ENCODE results near the gene FXYD1. TPM values are rescaled to one million over a fixed set of nuclear protein-coding genes. Genes with fewer than 3 reads are reported as not detected.

FXYD1 gene
- total RNA-seq, 4 donors from 2014 or later, result 10.6 to 29.2 TPM; not detected in 2

DNA sequence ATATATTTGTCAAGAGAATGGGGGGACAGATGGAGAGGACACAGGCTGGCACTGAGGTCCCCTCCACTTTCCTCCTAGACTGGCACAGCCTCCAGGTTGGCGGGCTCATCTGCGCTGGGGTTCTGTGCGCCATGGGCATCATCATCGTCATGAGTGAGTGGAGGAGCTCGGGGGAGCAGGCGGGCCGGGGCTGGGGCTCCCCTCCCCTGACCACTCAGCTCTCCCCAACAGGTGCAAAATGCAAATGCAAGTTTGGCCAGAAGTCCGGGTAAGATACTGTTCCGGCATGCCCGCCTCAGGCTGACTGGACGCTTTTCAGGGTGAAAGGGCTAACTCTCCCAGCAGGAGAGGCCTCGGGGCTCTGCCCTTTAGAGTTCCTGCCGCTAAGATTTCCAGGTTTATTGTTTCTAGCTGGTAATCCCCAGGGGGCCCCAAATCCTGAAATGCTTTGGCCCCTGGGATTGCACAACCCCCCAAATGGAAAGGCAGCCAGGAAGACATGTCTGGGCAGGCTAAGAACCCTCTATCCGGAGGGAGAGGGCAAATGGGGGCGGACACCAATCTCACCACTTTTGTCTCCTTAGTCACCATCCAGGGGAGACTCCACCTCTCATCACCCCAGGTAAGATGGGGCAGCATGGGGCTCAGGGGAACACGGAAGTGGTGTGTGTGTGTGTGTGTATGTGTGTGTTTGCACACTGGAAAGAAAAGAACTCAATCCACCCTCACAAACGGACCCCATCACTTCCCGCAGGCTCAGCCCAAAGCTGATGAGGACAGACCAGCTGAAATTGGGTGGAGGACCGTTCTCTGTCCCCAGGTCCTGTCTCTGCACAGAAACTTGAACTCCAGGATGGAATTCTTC, 15.7 kb upstream of the FXYD1 start:
- intact Hi-C loops (cut with DNase I; ENCODE audit: low total_unique reads) (no loop called here), in situ Hi-C loops (cut with MboI; ENCODE audit: low pct_ligation_motif_present in 1 of 4, low pct_unique_long_range_greater_than_20kb in 1 of 4, low sequenced_read_pairs in 3 of 4) (no loop called here)
- Histone ChIP-seq H3K27ac (peak overlapping the region; percentile 88 to 95 (median 91)), H3K36me3 (no peaks in the 10 kb centered on the region), H3K27me3 (no peaks in the 10 kb centered on the region), H3K9me3 (no peaks in the 10 kb centered on the region), H3K4me3 (no peak overlapping the region), H3K4me1 (peaks cover 10 to 79% (median 59%) of the 10 kb centered on the region in 4 donors)
- TF ChIP-seq POLR2A (IDR thresholded peaks at IDR 0.05) (no peak), EP300 (IDR thresholded peaks at IDR 0.05; ENCODE audit: low read depth) (no peak), POLR2AphosphoS5 (IDR thresholded peaks at IDR 0.05) (peak in 1 of 3 donors; percentile 3)
- TF ChIP-seq, protein P1, sequence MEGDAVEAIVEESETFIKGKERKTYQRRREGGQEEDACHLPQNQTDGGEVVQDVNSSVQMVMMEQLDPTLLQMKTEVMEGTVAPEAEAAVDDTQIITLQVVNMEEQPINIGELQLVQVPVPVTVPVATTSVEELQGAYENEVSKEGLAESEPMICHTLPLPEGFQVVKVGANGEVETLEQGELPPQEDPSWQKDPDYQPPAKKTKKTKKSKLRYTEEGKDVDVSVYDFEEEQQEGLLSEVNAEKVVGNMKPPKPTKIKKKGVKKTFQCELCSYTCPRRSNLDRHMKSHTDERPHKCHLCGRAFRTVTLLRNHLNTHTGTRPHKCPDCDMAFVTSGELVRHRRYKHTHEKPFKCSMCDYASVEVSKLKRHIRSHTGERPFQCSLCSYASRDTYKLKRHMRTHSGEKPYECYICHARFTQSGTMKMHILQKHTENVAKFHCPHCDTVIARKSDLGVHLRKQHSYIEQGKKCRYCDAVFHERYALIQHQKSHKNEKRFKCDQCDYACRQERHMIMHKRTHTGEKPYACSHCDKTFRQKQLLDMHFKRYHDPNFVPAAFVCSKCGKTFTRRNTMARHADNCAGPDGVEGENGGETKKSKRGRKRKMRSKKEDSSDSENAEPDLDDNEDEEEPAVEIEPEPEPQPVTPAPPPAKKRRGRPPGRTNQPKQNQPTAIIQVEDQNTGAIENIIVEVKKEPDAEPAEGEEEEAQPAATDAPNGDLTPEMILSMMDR (IDR thresholded peaks at IDR 0.05), result no peak
- no peak for DNase-seq
- WGBS, 2 donors (ENCODE audit: low coverage in 1 of 2), result 78% methylated on average over 18 of the region's 19 CpGs; no CpG with 5 or more reads in 1 of the 2 donors

DNA sequence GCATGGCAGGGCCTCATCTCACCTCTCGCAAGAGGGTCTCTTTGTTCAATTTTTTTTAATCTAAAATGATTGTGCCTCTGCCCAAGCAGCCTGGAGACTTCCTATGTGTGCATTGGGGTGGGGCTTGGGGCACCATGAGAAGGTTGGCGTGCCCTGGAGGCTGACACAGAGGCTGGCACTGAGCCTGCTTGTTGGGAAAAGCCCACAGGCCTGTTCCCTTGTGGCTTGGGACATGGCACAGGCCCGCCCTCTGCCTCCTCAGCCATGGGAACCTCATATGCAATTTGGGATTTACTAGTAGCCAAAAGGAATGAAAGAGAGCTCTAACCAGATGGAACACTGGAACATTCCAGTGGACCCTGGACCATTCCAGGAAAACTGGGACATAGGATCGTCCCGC, 15.1 kb upstream of the FXYD1 start:
- intact Hi-C loops (cut with DNase I; ENCODE audit: low total_unique reads), result no loop called here
- DNase-seq, result peak; percentile 71
- in situ Hi-C loops (cut with MboI; ENCODE audit: low pct_ligation_motif_present in 1 of 4, low pct_unique_long_range_greater_than_20kb in 1 of 4, low sequenced_read_pairs in 3 of 4), result no loop called here
- Histone ChIP-seq H3K4me1 (peaks cover 13 to 86% (median 61%) of the 10 kb centered on the region in 4 donors), H3K4me3 (no peak overlapping the region), H3K27ac (peak overlapping the region; percentile 88 to 95 (median 91)), H3K9me3 (no peaks in the 10 kb centered on the region), H3K36me3 (no peaks in the 10 kb centered on the region), H3K27me3 (no peaks in the 10 kb centered on the region)
- TF ChIP-seq POLR2AphosphoS5 (IDR thresholded peaks at IDR 0.05) (peak in 1 of 3 donors; percentile 58), EP300 (IDR thresholded peaks at IDR 0.05; ENCODE audit: low read depth) (no peak)
- WGBS, 2 donors (ENCODE audit: low coverage in 1 of 2), result 63% methylated on average over 5 of the region's 5 CpGs; no CpG with 5 or more reads in 1 of the 2 donors

GRCh38 chr19:35124098-35125060, 14.2 kb upstream of the FXYD1 start:
- WGBS, 2 donors (ENCODE audit: low coverage in 1 of 2), result 11 to 30% methylated on average over 6 to 42 of the region's 42 CpGs
- H3K4me1 ChIP-seq, result peaks cover 19 to 94% (median 63%) of the 10 kb centered on the region in 4 donors
- H3K36me3 ChIP-seq, result no peaks in the 10 kb centered on the region
- TF ChIP-seq POLR2AphosphoS5 (IDR thresholded peaks at IDR 0.05) (peak; percentile 90 to 95 (median 92)), EP300 (IDR thresholded peaks at IDR 0.05; ENCODE audit: low read depth) (peak; percentile 94), POLR2A (IDR thresholded peaks at IDR 0.05) (peak; percentile 77)
- TF ChIP-seq, protein P1 (IDR thresholded peaks at IDR 0.05), result no peak
- H3K9me3 ChIP-seq, result no peaks in the 10 kb centered on the region
- H3K27ac ChIP-seq, result peak overlapping the region; percentile 88 to 95 (median 91)
- peak; percentile 96 for DNase-seq
- in situ Hi-C loops (cut with MboI; ENCODE audit: low pct_ligation_motif_present in 1 of 4, low pct_unique_long_range_greater_than_20kb in 1 of 4, low sequenced_read_pairs in 3 of 4), result no loop called here
- intact Hi-C loops (cut with DNase I; ENCODE audit: low total_unique reads), result no loop called here
- H3K4me3 ChIP-seq, result peak overlapping the region; percentile 13 to 51 (median 34)
- H3K27me3 ChIP-seq, result no peaks in the 10 kb centered on the region

GRCh38 chr19:35125270-35125717, 13.3 kb upstream of the FXYD1 start:
- WGBS, 2 donors (ENCODE audit: low coverage in 1 of 2), result 79 to 83% methylated on average over 1 to 19 of the region's 19 CpGs
- H3K4me1 ChIP-seq, result peaks cover 19 to 93% (median 66%) of the 10 kb centered on the region in 4 donors
- no peak overlapping the region for H3K4me3 ChIP-seq
- intact Hi-C loops (cut with DNase I; ENCODE audit: low total_unique reads) (no loop called here), in situ Hi-C loops (cut with MboI; ENCODE audit: low pct_ligation_motif_present in 1 of 4, low pct_unique_long_range_greater_than_20kb in 1 of 4, low sequenced_read_pairs in 3 of 4) (no loop called here)
- H3K36me3 ChIP-seq, result no peaks in the 10 kb centered on the region
- no peak for TF ChIP-seq EP300 (IDR thresholded peaks at IDR 0.05; ENCODE audit: low read depth)
- peak; percentile 55 for TF ChIP-seq POLR2A (IDR thresholded peaks at IDR 0.05)
- peak in 1 of 3 donors; percentile 34 for TF ChIP-seq POLR2AphosphoS5 (IDR thresholded peaks at IDR 0.05)
- TF ChIP-seq, protein P1 (IDR thresholded peaks at IDR 0.05), result no peak
- DNase-seq, result no peak
- H3K27me3 ChIP-seq, result no peaks in the 10 kb centered on the region
- no peaks in the 10 kb centered on the region for H3K9me3 ChIP-seq
- H3K27ac ChIP-seq, result peak overlapping the region; percentile 88 to 95 (median 91)

Data from transverse colon (tissue), 4 donors.